HG02759 (cell line): ENCODE data around the gene GUK1.
"Not testable (repeated sequence)": the region's sequence is repeated elsewhere in the genome, so short reads cannot be mapped to it uniquely, and the experiment has no call there.

Experiments used
- ATAC-seq: cut with Tn5 transposase; IDR thresholded peaks from one replicate; pipeline ENCODE4 v1.9.1; 2021; ENCODE audit warnings: mild to moderate bottlenecking, moderate library complexity; ENCODE audit not compliant: unreplicated experiment

GUK1 gene

DNA sequence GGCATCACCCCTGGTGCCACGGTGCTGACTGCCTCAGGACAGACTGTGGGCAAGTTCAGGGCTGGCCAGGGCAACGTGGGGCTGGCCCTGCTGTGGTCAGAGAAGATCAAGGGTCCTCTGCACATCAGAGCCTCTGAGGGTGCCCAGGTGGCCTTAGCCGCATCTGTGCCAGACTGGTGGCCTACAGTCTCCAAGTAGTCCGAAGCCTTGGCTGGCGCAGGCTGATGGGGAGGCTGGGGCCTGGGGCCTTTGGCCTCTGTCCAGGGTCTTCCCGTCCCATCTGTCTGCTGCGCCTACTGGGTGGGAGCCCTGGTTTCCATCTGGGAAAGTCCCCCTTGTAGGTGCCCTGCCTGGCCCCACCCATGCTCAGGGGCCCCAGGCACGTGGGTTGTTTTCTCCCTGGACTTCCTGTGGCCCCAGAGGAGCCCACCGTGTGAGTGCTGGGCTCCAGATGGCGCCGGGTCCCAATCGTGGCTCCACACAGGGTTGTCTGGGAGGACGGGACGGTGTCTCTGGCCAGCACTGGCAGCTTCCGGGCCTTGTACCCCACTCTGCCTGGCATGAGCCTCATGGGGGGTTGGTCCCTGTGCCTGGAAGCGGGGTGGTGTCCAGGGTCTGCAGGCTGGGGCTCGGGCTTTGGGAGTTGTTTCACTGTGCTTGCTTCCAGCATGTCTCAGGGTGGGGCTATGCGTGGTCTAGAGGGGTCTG, 35.4 kb downstream of the GUK1 start:
- ATAC-seq, result no peak

DNA sequence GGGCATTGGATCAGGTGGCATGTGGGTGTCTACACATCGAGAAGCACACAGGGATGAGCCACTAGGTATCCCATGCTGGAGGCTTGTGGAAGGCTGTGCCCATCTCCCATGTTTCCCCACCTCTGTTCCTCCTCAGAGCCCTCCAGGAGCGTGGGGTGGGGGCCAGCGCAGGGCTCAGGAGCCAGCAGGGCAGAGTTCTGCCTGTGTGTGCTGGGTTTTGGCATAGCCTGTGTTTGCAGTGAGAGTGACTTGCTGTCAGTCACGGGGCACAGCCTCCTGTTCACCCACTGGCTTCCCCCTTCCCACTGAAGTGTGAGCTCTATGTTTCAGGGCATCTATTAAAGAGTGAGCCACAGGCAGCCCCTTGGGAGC, 35.9 kb downstream of the GUK1 start:
- no peak for ATAC-seq

DNA sequence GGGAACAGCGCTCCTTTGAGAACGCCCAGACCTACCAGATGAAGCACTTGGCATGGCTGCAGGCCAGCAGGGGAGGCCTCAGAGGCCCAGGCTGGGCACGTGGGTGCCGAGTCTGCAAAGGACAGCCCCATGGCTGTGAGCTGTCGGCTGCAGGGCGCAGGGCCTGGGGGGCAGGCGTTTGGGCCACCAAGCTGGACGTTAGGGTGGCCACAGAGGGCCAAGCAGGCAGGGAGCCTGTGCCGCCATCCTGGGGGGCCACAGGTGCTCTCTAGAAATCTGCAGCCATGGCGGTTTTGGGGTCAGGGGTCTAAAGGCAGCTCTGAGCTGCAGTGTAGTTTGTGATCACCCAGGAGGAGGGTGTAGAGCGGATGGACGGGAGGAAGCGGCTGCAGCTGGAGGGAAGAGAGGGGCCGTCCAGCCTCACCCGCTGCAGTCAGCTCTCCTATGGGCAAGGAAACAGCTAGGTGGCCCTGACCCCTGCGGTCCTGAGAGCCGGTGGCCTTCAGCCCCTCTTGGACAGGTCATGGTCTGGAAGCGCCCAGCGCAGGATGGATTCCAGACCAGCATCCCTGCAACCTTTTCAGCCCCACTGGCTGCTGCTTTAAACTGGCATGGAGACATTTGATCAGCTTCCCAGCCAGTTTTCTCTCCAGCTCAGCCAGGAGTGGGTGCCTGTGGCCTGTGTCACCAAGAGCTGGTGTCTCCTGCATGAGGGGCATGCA, 36.5 kb downstream of the GUK1 start:
- ATAC-seq, result no peak

DNA sequence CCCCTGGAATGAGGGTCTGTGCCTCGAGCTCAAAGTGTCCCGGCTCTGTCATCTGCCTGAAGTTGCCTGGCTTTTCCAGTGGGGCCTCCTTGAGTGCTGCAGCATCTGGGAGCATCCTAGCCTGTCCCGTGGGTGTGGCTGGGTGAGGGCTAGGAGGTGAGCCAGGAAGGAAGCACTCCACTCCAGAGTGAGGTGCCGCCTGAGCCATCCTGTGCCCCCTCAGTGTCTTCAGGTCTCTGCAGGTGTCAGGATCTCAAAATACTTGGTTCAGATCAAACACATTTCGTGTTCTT, 37.0 kb downstream of the GUK1 start:
- ATAC-seq, result no peak

DNA sequence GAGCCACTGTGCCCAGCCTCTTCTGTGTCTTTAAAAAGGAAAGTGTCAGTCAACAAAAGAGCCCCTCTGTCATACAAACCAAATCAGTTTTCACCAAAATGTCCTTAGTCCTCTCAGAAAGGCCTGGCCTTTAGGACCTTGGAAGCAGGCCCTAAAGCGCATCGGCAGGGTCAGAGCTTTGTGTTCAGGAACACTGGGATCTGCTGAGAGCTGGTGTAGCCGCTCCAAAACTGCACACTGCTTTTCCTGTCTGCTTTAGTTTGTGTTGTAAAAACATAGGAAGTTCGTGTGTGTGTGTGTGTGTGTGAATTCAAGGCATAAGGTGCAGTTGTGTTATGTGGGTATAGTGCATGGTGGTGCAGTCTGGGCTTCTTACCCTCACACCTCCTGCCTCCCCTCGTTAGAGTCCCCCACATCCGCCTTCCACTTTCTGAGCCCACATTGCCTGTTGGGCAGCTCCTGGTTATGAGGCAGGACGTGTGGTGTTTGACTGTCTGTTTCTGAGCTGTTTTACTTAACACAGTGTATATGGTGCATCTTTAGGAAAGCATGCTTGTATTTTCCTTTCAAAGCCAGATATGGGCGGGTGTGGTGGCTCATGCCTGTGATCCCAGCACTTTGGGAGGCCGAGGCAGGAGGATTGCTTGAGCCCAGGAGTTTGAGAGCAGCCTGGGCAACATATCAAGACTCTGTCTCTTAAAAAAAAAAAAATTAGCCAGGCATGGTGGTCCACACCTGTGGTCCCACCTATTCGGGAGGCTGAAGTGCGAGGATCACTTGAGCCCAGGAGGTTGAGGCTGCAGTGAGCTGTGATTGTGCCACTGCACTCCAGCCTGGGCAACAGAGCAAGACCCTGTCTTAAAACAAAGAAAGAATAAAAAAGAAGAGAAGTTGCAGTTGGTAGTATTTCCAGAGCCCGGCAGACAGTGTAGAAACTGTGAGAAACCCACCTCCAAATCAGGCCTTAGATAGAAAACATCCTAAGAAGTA, 37.9 kb downstream of the GUK1 start:
- no peak for ATAC-seq

DNA sequence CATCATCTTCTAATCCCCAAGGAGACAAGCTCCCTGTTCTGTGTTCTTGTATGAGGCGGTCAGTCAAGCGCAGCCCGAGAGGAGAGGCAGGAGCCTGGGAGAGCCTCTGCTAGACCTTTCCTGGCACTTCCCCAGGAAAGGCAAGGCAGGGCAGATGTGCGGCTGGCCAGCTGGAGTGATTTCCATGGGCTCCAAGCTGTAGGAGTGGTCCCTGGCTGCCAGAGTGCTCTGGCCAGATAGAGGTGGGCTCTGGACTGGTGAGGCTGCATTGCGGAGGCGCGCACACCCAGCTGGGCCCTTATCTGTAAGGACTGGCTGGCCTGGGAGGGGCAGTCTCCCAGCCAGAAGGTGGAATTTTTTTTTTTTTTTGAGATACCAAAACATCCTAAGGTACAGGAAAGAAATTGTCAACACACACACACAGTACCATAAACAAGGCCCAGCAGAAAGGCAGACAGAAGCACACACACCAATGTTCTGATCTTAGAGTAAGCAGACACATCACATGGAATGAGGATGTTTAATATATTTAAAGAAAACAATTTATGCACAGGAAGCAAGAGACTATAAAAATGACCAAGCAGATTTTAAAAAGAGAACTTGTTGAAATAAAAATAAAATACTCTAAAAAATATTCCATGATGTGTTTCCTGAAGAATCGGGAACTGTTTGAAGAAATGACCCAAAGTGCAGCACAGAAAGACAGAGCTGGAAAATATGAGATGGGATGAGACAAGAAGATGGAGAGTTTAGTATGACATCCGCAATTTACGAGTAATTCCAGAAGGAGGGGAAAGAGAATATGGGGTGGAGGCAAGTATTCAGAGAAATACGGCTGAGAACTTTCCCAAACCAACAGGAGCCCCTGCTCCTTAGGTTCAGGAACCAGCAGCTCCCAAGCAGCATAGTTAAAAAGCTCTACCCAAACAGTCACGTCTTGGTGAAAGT, 38.9 kb downstream of the GUK1 start:
- no peak for ATAC-seq

DNA sequence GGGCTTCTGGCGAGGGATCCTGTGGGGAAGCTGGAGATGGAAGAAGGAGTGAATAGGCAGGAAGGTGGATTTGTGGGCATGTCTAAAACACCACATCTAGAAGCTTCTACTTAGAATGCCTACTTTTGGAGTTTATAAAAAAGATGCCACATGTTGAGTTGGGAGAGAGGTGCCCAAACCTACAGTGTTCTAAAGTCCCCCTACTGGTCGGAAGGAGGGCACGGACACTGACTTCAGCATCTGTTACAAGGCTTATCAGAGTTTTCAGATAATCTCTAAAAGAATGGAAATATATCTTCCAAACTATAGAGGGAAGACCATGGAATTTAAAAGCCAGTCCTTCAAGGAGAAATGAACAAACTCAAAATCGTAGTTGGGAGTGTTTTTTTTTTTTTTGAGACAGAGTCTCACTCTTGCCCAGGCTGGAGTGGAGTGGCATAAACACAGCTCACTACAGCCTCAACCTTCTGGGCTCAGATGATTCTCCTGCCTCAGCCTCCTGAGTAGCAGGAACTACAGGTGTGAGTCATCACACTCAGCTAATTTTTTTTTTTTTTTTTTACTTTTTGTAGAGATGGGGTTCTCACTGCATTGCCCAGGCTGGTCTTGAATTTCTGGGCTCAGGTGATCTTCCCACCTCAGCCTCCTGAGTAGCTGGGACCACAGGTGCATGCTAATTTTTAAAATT, 40.3 kb downstream of the GUK1 start:
- no peak for ATAC-seq

DNA sequence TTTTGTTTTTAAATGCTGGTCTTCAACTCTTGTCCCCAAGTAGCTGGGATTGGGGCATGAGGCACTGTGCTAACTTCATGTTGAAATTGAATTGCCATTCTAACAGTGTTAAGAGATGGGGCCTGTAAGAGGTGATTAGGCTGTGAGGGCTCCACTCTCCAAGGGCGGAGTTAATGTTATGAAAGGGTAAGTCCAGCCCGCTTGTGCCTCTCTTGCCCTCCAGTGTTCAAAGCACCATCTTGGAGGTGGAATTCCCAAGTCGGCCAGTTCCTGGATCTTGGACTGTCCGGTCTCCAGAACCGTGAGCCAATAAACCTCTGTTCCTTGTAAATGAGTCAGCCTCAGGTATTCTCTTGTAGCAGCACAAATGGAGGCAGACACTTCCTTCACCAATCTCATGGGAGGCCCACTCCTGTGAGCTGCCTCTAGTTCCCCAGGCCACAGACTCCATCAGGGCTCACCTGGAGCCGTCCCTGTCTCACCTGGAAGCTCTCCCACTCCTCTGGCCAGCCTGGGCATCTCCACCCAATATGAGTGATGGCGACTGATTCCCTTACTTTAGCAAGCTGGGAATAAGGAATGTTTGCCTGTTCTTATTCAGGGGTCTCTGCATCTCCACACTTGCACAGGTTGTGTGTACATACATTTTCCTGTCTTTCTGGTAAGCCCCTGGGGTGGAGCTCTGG, 41.0 kb downstream of the GUK1 start:
- no peak for ATAC-seq

DNA sequence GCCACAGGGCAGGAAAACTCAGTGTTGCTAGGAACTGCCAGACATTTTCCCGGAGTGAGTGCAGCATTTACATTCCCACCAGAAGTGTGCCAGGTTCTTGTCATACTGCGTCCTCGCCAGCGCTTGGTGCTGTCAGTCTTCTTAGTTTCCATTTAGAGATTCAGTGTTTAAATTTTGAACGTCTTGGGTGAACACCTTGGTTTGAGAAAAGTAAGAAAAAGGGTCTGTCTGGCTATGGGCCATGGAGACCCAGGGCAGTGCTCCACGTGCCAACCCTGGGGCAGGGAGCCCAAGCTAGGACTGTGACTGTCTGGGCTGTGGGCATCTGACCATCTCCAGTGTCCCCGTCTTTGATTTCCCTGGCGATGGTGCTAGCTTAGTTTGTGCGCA, 41.6 kb downstream of the GUK1 start:
- no peak for ATAC-seq

DNA sequence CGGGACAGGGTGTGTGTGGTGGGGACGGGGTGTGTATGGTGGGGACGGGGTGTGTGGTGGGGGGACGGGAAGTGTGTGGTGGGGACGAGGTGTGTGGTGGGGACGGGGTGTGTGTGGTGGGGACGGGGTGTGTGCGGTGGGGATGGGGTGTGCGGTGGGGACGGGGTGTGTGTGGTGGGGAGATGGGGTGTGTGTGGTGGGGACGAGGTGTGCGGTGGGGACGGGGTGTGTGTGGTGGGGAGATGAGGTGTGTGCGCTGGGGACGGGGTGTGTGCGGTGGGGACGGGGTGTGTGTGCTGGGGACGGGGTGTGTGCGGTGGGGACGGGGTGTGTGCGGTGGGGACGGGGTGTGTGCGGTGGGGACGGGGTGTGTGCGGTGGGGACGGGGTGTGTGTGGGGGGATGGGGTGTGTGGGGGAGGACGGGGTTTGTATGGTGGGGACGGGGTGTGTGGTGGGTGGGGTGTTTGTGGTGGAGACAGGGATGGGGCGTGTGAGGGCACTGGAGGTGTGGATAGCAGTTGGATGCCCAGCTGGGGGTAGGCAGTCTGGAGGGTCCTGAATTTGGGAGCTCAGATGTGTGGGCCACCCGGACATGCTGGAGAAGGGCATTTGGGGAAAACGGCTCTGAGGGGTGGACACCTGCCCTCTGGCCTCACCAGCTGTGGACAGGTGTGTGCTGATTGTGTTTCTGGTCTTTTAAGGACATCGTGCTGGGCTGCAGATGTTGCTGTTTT, 42.4 kb downstream of the GUK1 start:
- ATAC-seq, result no peak

DNA sequence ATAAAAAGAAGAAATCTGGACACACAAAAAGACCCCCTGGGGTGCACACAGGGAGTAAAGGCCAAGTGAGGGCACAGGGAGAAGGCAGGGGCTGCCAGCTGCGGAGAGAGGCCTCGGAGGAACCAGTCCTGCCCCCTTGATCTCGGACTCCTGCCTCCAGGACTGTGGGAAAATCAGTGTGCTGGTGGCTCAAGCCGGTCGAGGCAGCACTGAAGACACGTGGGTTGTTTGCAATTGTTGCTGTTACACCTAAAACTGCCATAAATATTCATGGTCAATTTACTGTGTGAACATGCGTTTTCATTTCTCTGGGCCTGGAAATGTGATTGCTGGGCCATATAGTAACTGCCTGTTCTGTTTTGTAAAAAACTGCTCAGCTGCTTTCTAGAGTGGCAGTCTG, 44.1 kb downstream of the GUK1 start:
- no peak for ATAC-seq

DNA sequence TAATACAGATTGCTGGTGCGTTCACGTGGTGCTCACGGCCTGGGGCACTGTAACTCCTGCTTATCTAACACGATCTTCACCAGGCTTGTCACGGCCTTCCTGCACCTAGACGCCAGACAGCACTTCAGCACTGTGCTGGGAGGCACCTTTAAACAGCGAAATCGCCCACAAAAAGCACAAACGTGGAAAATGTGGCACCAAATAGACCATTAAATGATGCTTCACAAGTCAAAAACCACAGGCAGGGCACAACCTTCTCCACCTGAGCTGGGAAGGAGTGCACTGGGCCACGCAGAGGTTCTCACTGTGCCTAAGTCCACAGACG, 45.5 kb downstream of the GUK1 start:
- ATAC-seq, result no peak

DNA sequence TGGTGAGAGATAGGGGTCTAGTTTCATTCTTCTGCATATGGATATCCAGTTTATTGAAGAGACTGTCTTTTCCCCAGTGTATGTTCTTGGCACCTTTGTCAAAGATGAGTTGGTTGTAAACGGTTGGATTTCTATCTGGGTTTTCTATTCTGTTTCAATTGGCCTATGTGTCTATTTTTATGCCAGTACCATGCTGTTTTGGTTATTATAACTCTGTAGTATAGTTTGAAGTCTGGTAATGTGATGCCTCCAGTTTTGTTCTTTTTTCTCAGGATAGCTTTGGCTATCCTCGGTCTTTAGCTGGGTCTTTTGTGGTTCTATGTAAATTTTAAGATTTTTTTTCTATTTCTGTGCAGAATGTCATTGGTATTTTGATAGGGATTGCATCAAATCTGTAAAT, 48.2 kb downstream of the GUK1 start:
- not testable (repeated sequence) for ATAC-seq

DNA sequence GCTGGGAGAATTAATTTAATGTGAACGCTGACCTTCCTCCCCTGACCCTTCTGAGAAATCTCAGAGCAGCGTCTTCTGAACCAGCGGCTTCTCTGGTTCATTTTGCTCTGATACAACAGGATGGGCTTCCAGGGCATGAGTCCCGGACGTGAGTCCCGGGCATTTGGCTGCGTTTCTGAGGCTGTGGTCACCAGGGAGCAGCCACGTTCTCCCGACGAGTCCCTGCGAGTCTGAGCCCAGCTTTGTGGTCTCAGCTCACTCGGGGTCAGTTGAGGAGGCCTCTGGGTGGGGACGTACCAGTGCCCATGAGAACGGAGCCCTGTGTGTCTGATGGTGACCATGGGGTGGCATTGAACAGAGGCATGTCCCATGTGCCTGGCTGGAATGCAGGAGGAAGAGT, 50.1 kb downstream of the GUK1 start:
- ATAC-seq, result no peak

DNA sequence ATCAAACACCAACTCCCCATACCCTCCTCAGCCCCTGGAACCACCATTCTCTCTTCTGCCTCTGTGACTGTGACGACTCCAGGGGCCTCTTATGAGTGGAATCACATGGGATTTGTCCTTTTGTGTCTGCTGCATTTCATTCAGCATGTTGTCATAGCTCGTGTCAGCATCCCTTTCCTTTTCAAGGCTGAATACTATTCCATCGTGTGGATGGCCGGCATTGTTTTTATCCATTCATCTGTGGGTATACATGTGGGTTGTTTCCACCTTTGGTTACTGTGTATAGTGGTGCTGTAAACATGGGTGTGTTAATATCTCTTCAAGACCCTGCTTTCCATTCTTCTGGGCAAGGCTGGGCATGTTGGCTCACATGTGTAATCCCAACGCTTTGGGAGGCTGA, 50.7 kb downstream of the GUK1 start:
- ATAC-seq, result no peak

DNA sequence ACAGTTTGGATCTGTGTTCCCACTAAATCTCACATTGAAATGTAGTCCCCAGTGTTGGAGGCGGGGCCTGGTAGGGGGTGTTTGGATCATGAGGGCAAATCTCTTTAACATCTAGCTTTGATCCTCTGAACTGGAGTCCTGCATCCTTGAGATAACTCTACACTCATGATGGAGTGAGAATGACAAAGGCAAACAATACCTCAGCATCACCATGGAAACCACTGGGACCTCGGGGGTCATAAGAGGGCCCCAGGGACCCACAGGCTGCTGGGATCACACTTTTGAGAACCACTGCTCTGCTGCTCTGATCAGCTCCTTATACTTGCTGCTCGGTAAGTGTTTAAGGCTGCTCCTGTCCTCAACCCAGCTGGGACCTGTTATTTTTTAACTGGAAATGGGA, 54.4 kb downstream of the GUK1 start:
- ATAC-seq, result no peak

DNA sequence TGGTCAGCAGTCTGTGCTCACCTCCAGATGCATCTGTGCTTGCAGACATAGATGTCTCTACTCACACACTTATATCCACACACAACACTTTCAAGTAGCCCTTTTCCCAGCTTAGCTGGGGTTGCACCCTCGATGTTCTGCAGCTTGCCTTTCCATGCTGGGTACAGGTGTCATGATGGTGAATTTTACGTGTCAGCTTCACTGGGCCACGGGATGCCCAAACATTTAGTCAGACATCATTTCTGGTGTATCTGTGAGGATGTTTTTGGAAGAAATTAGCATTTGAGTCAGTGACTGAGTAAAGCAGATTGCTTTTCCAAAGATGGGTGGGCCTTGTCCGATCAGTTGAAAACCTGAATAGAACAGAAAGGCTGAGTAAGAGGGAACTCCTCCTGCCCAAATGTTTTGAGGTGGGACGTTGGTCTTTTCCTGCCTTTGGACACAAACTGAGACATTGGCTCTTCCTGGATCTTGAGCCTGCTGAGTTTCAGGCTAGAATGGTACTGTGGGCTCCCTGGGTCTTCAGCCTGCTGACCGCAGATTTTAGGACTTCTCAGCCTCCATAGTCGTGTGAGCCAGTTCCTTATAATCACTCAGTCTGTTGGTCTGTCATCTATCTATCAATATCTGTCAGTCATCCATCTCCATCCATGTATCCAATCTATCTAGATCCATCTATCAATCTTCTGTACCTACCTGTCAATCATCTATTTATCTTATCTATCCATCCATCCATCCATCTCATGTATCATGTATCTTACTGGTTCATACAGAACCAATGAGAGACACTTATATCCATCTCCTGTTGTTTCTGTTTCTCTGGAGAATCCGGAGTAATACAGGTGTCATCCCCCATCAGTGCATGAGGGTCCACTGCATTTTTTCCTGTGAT, 55.1 kb downstream of the GUK1 start:
- no peak for ATAC-seq

DNA sequence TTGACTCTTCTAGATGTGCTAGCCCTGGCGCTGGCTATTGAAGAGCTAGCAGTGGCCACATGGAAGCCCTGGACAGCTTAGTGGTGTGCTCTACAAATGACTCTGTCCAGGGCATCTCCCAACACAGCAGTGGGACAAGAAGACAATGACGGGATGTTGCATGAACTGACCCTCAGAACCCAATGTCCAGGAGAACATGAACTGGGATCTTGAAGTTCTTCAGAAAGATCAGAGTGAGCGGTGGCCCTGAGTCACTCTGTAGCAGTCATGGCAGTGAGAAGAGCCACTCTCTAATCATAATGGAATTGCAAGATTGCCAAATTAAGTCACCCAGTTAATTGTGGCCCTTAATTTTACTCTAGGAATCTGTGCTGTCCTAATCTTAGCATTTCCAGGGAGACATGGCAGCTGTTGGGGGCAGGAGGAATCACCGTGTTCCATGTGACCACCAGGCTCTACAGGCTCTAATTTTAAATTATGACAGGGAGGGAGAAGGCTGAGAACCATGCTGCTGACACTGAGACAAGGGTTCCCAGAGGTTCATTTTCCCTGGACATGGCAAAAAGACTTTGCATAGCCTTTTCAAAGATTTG, 57.6 kb downstream of the GUK1 start:
- ATAC-seq, result no peak
